ENCODE data around the gene PPM1G.

Gene PPM1G

GRCh38 chr2:27409321-27410073 is at the start of gene PPM1G:
TSS of gene PPM1G (minus strand) at chr2:27409591. CDS start at chr2:27409422, 169 bp downstream.
- H3K27ac Mint-ChIP-seq, result peak within 1 kb of the TSS; percentile 95
- H3K9me3 Mint-ChIP-seq, result no peaks in the 10 kb centered on the region
- H3K36me3 Mint-ChIP-seq (ENCODE audit: low read depth), result peaks cover 43% of the 10 kb centered on the region
- peaks cover 2% of the 10 kb centered on the region for H3K27me3 Mint-ChIP-seq
- peak within 1 kb of the TSS; percentile 87 for H3K4me3 Mint-ChIP-seq
- H3K4me1 Mint-ChIP-seq (ENCODE audit: low read depth), result peaks cover 34% of the 10 kb centered on the region
- peak; percentile 99 for DNase-seq

- Mint-ChIP-seq H3K4me1 (ENCODE audit: low read depth) (peaks cover 4% of the 10 kb centered on the region), H3K36me3 (ENCODE audit: low read depth) (peaks cover 45% of the 10 kb centered on the region), H3K27me3 (no peaks in the 10 kb centered on the region), H3K27ac (no peak overlapping the region), H3K9me3 (no peaks in the 10 kb centered on the region), H3K4me3 (no peak overlapping the region)
- DNase-seq, result no peak
Measured at GRCh38 chr2:27453968-27454367, 44.6 kb upstream of the PPM1G start.

- Mint-ChIP-seq H3K27me3 (no peaks in the 10 kb centered on the region), H3K4me1 (ENCODE audit: low read depth) (peaks cover 7% of the 10 kb centered on the region), H3K9me3 (no peaks in the 10 kb centered on the region), H3K36me3 (ENCODE audit: low read depth) (peaks cover 37% of the 10 kb centered on the region), H3K4me3 (no peak overlapping the region), H3K27ac (peak overlapping the region; percentile 50)
- DNase-seq, result no peak
Measured at GRCh38 chr2:27451095-27451494, 41.7 kb upstream of the PPM1G start.

- Mint-ChIP-seq H3K4me3 (no peak overlapping the region), H3K27ac (no peak overlapping the region), H3K36me3 (ENCODE audit: low read depth) (peaks cover 35% of the 10 kb centered on the region), H3K9me3 (no peaks in the 10 kb centered on the region), H3K4me1 (ENCODE audit: low read depth) (peaks cover 13% of the 10 kb centered on the region), H3K27me3 (no peaks in the 10 kb centered on the region)
- DNase-seq, result no peak
Measured at GRCh38 chr2:27448381-27448780, 39.0 kb upstream of the PPM1G start.

- Mint-ChIP-seq H3K36me3 (ENCODE audit: low read depth) (peaks cover 46% of the 10 kb centered on the region), H3K27ac (peak overlapping the region; percentile 42), H3K4me3 (no peak overlapping the region), H3K4me1 (ENCODE audit: low read depth) (peaks cover 19% of the 10 kb centered on the region), H3K27me3 (no peaks in the 10 kb centered on the region), H3K9me3 (no peaks in the 10 kb centered on the region)
- DNase-seq, result no peak
Measured at GRCh38 chr2:27446057-27446456, 36.7 kb upstream of the PPM1G start.

- H3K4me3 Mint-ChIP-seq, result no peak overlapping the region
- H3K36me3 Mint-ChIP-seq (ENCODE audit: low read depth), result peaks cover 51% of the 10 kb centered on the region
- H3K9me3 Mint-ChIP-seq, result no peaks in the 10 kb centered on the region
- peak overlapping the region; percentile 42 for H3K27ac Mint-ChIP-seq
- peaks cover 21% of the 10 kb centered on the region for H3K4me1 Mint-ChIP-seq (ENCODE audit: low read depth)
- DNase-seq, result no peak
- H3K27me3 Mint-ChIP-seq, result no peaks in the 10 kb centered on the region
Measured at GRCh38 chr2:27445615-27446014, 36.2 kb upstream of the PPM1G start.

GRCh38 chr2:27445155-27445554 is 35.8 kb upstream of the PPM1G start:
- peaks cover 21% of the 10 kb centered on the region for H3K4me1 Mint-ChIP-seq (ENCODE audit: low read depth)
- no peak overlapping the region for H3K4me3 Mint-ChIP-seq
- H3K27ac Mint-ChIP-seq, result no peak overlapping the region
- no peaks in the 10 kb centered on the region for H3K27me3 Mint-ChIP-seq
- H3K9me3 Mint-ChIP-seq, result no peaks in the 10 kb centered on the region
- peaks cover 54% of the 10 kb centered on the region for H3K36me3 Mint-ChIP-seq (ENCODE audit: low read depth)
- no peak for DNase-seq

- H3K4me1 Mint-ChIP-seq (ENCODE audit: low read depth), result peaks cover 21% of the 10 kb centered on the region
- no peaks in the 10 kb centered on the region for H3K9me3 Mint-ChIP-seq
- H3K4me3 Mint-ChIP-seq, result no peak overlapping the region
- H3K27me3 Mint-ChIP-seq, result no peaks in the 10 kb centered on the region
- H3K27ac Mint-ChIP-seq, result peak overlapping the region; percentile 5
- peaks cover 63% of the 10 kb centered on the region for H3K36me3 Mint-ChIP-seq (ENCODE audit: low read depth)
- no peak for DNase-seq
Measured at GRCh38 chr2:27442920-27443282, 33.5 kb upstream of the PPM1G start.

- peaks cover 69% of the 10 kb centered on the region for H3K36me3 Mint-ChIP-seq (ENCODE audit: low read depth)
Measured at GRCh38 chr2:27441958-27442919, 32.8 kb upstream of the PPM1G start, which contains the start of gene KRTCAP3. TSS of gene KRTCAP3 (plus strand) at chr2:27442381. CDS start at chr2:27442413, 32 bp downstream.

GRCh38 chr2:27441226-27441926 is 32.0 kb upstream of the PPM1G start:
- Mint-ChIP-seq H3K4me1 (ENCODE audit: low read depth) (peaks cover 21% of the 10 kb centered on the region), H3K4me3 (no peak overlapping the region), H3K27ac (peak overlapping the region; percentile 34), H3K36me3 (ENCODE audit: low read depth) (peaks cover 77% of the 10 kb centered on the region), H3K27me3 (no peaks in the 10 kb centered on the region), H3K9me3 (no peaks in the 10 kb centered on the region)
- DNase-seq, result no peak

More at GRCh38 chr2:27441958-27442919, 32.8 kb upstream of the PPM1G start, which contains the start of gene KRTCAP3:
- Mint-ChIP-seq H3K4me1 (ENCODE audit: low read depth) (peaks cover 21% of the 10 kb centered on the region), H3K27ac (peak within 1 kb of the TSS; percentile 34), H3K27me3 (no peaks in the 10 kb centered on the region), H3K9me3 (no peaks in the 10 kb centered on the region), H3K4me3 (no peak within 1 kb of the TSS)
- peak; percentile 59 for DNase-seq

GRCh38 chr2:27435628-27436027 is 26.2 kb upstream of the PPM1G start:
- no peaks in the 10 kb centered on the region for H3K9me3 Mint-ChIP-seq
- DNase-seq, result no peak
- peaks cover 87% of the 10 kb centered on the region for H3K36me3 Mint-ChIP-seq (ENCODE audit: low read depth)
- H3K27me3 Mint-ChIP-seq, result no peaks in the 10 kb centered on the region
- peak overlapping the region; percentile 62 for H3K27ac Mint-ChIP-seq
- peaks cover 19% of the 10 kb centered on the region for H3K4me1 Mint-ChIP-seq (ENCODE audit: low read depth)
- no peak overlapping the region for H3K4me3 Mint-ChIP-seq

GRCh38 chr2:27431395-27431794 is 22.0 kb upstream of the PPM1G start:
- Mint-ChIP-seq H3K4me1 (ENCODE audit: low read depth) (peaks cover 35% of the 10 kb centered on the region), H3K4me3 (peak overlapping the region; percentile 99), H3K27me3 (no peaks in the 10 kb centered on the region), H3K9me3 (no peaks in the 10 kb centered on the region), H3K36me3 (ENCODE audit: low read depth) (peaks cover 61% of the 10 kb centered on the region), H3K27ac (peak overlapping the region; percentile 97)
- DNase-seq, result no peak

- no peaks in the 10 kb centered on the region for H3K27me3 Mint-ChIP-seq
- H3K9me3 Mint-ChIP-seq, result no peaks in the 10 kb centered on the region
- H3K4me3 Mint-ChIP-seq, result peak overlapping the region; percentile 99
- peaks cover 35% of the 10 kb centered on the region for H3K4me1 Mint-ChIP-seq (ENCODE audit: low read depth)
- DNase-seq, result peak; percentile 82
- H3K36me3 Mint-ChIP-seq (ENCODE audit: low read depth), result peaks cover 38% of the 10 kb centered on the region
- peak overlapping the region; percentile 97 for H3K27ac Mint-ChIP-seq
Measured at GRCh38 chr2:27428978-27429541, 19.7 kb upstream of the PPM1G start.
